Mammary epithelial cell (primary cell): Measurements from ENCODE around the gene C1QTNF4.

ENCODE experiments used
- CTCF ChIP-seq, 2 donors: IDR thresholded peaks in 1 of 2; conservative IDR thresholded peaks in 1 of 2; 2 replicates each; pipeline ENCODE4 v1.5.1; 2011 to 2012; ENCODE audit warnings: inconsistent platforms in 2 of 2, low read length in 2 of 2, mild to moderate bottlenecking in 2 of 2, control low read depth in 1 of 2, low read depth in 1 of 2; ENCODE audit not compliant: insufficient read depth in 1 of 2; ENCODE audit errors: extremely low read depth in 1 of 2
- EZH2 ChIP-seq: IDR thresholded peaks from 2 replicates; pipeline ENCODE4 v1.6.1; 2012; ENCODE audit warnings: low read length, inconsistent platforms, borderline replicate concordance

- TF ChIP-seq CTCF (conservative IDR thresholded peaks at IDR 0.05 in 1 of 2, IDR thresholded peaks at IDR 0.05 in 1 of 2; ENCODE audit: extremely low read depth in 1 of 2, insufficient read depth in 1 of 2, low read depth in 1 of 2, low read length in 2 of 2) (no peak), EZH2 (no peak)
Measured at GRCh38 chr11:47558695-47559094, 35.5 kb downstream of the C1QTNF4 start.
